ENCODE results near the gene NPY.

NPY gene

GRCh38 chr7:24340727-24341126, 56.7 kb downstream of the NPY start:
- TF ChIP-seq CTCF (conservative IDR thresholded peaks at IDR 0.05; ENCODE audit: low read depth, low read length) = no peak
- no peak for DNase-seq (ENCODE audit: low read depth)
- no peak overlapping the region for H3K4me3 ChIP-seq (ENCODE audit: low read length)
